Right ventricle myocardium inferior (tissue), 1 donor: ENCODE measurements around the gene USP50. TPM values are rescaled to one million over a fixed set of nuclear protein-coding genes. Genes with fewer than 3 reads are reported as not detected.
"Not testable (repeated sequence)": the region's sequence is repeated elsewhere in the genome, so short reads cannot be mapped to it uniquely, and the experiment has no call there.

Source experiments
- ATAC-seq: fragments of 200-7000 bp; cut with Tn5 transposase; one replicate; pipeline ENCODE4 v1.9.1; 2020; ENCODE audit warnings: mild to moderate bottlenecking, moderate library complexity
- DNase-seq: peaks from one replicate; pipeline ENCODE4 v3.0.0; 2021; ENCODE audit errors: missing footprints
- intact Hi-C: fragments of 100-400 bp; cut with DNase I; formaldehyde crosslinking; loops from one replicate; pipeline ENCODE4 v1.11.0; 2022
- total RNA-seq: library from RNA; stranded (reverse); fragmentation: NEBNext Ultra II Directional; extraction: Animal tissue kit (Norgen Biotek cat#: 25700); gene quantifications from one replicate; pipeline ENCODE4 v1.2.1, GENCODE V29; 2021
- donor health status: DM: no; HTN: yes; CAD: no; lungs with severe emphysema.

The USP50 gene
- total RNA-seq, 1 donor from 2014 or later = not detected

GRCh38 chr15:50513001-50513400 is 33.5 kb downstream of the USP50 start:
- ATAC-seq (no peak), DNase-seq (no peak)
- intact Hi-C loops = no loop called here

GRCh38 chr15:50506121-50506520 is 40.3 kb downstream of the USP50 start:
- ATAC-seq (no peak), DNase-seq (no peak)
- intact Hi-C loops = no loop called here

- intact Hi-C loops, DNase-seq, ATAC-seq: not testable (repeated sequence)
These were observed 40.8 kb downstream of the USP50 start for GRCh38 chr15:50505656-50506055.

GRCh38 chr15:50503144-50503543 is 43.3 kb downstream of the USP50 start:
- intact Hi-C loops = no loop called here

GRCh38 chr15:50501815-50502214 is 44.7 kb downstream of the USP50 start:
- DNase-seq (no peak), ATAC-seq (no peak)
- intact Hi-C loops = no loop called here

More at GRCh38 chr15:50503144-50503543, 43.3 kb downstream of the USP50 start:
- DNase-seq (no peak), ATAC-seq (no peak)

GRCh38 chr15:50500352-50500751 is 46.1 kb downstream of the USP50 start:
- ATAC-seq (no peak), DNase-seq (no peak)
- intact Hi-C loops = no loop called here

- intact Hi-C loops = no loop called here
- ATAC-seq (no peak), DNase-seq (no peak)
These were observed 49.8 kb downstream of the USP50 start for GRCh38 chr15:50496692-50497091.

GRCh38 chr15:50494547-50494946 is 51.9 kb downstream of the USP50 start:
- DNase-seq, intact Hi-C loops, ATAC-seq: not testable (repeated sequence)

GRCh38 chr15:50493625-50494024 is 52.8 kb downstream of the USP50 start:
- DNase-seq = no peak
- intact Hi-C loops = no loop called here
- no peak for ATAC-seq

GRCh38 chr15:50487287-50487686 is 59.2 kb downstream of the USP50 start:
- DNase-seq (no peak), ATAC-seq (no peak)
- intact Hi-C loops = no loop called here

GRCh38 chr15:50485389-50485788 is 61.1 kb downstream of the USP50 start:
- ATAC-seq (no peak), DNase-seq (no peak)
- intact Hi-C loops = no loop called here

GRCh38 chr15:50484781-50485180 is 61.7 kb downstream of the USP50 start:
- DNase-seq (no peak), ATAC-seq (no peak)
- intact Hi-C loops = no loop called here

GRCh38 chr15:50476143-50476542 is 70.3 kb downstream of the USP50 start:
- no peak for ATAC-seq

GRCh38 chr15:50471072-50471471 is 75.4 kb downstream of the USP50 start:
- ATAC-seq (no peak), DNase-seq (no peak)
- intact Hi-C loops = no loop called here

More at GRCh38 chr15:50476143-50476542, 70.3 kb downstream of the USP50 start:
- no peak for DNase-seq
- intact Hi-C loops = no loop called here

GRCh38 chr15:50463423-50464358 is 82.8 kb downstream of the USP50 start:
- no peak for ATAC-seq

GRCh38 chr15:50458348-50459112 is 87.9 kb downstream of the USP50 start:
- intact Hi-C loops = no loop called here
- ATAC-seq (no peak), DNase-seq (no peak)

More at GRCh38 chr15:50463423-50464358, 82.8 kb downstream of the USP50 start:
- intact Hi-C loops = no loop called here
- no peak for DNase-seq

- intact Hi-C loops = no loop called here
- DNase-seq (no peak), ATAC-seq (no peak)
These were observed 93.5 kb downstream of the USP50 start for GRCh38 chr15:50452927-50453326.
